ENCODE data around the gene CCDC86.

CCDC86 gene

GRCh38 chr11:60870733-60871377, 28.9 kb downstream of the CCDC86 start:
- no peak for DNase-seq

- DNase-seq = no peak
These were observed 29.6 kb downstream of the CCDC86 start for GRCh38 chr11:60871378-60872061.

- DNase-seq = no peak
These were observed 30.4 kb downstream of the CCDC86 start for GRCh38 chr11:60872124-60872960.

GRCh38 chr11:60872961-60873524, 31.1 kb downstream of the CCDC86 start:
- no peak for DNase-seq

GRCh38 chr11:60873533-60873932, 31.6 kb downstream of the CCDC86 start:
- DNase-seq = no peak

GRCh38 chr11:60874421-60875365, 32.8 kb downstream of the CCDC86 start:
- no peak for DNase-seq

GRCh38 chr11:60875366-60876167, 33.7 kb downstream of the CCDC86 start:
- no peak for DNase-seq

GRCh38 chr11:60876168-60876485, 34.2 kb downstream of the CCDC86 start:
- DNase-seq = no peak

- no peak for DNase-seq
These were observed 36.6 kb downstream of the CCDC86 start for GRCh38 chr11:60878245-60879101.

GRCh38 chr11:60879104-60879503, 37.2 kb downstream of the CCDC86 start:
- DNase-seq = no peak

GRCh38 chr11:60879971-60880588, 38.2 kb downstream of the CCDC86 start:
- DNase-seq = no peak

GRCh38 chr11:60880643-60881282, 38.9 kb downstream of the CCDC86 start:
- DNase-seq = no peak

- peak in 1 of 2 experiments; percentile 16 for DNase-seq
These were observed 45.6 kb downstream of the CCDC86 start for GRCh38 chr11:60887556-60887955.

GRCh38 chr11:60889869-60890311, 48.0 kb downstream of the CCDC86 start:
- DNase-seq = no peak

- DNase-seq = no peak
These were observed 48.8 kb downstream of the CCDC86 start for GRCh38 chr11:60890696-60891095.

- DNase-seq = no peak
These were observed 49.3 kb downstream of the CCDC86 start for GRCh38 chr11:60891103-60891741.

GRCh38 chr11:60895687-60896086, 53.8 kb downstream of the CCDC86 start:
- DNase-seq = no peak

- no peak for DNase-seq
These were observed 55.6 kb downstream of the CCDC86 start for GRCh38 chr11:60897496-60897895.
